Neural cell (in vitro differentiated cells): Measurements from ENCODE around the gene UNCX. TPM values are rescaled to one million over a fixed set of nuclear protein-coding genes. Genes with fewer than 3 reads are reported as not detected.

ENCODE experiments used
- H2AFZ ChIP-seq: fragments of 200-600, 300-800 bp; sonication (generic), shearing (Covaris generic); 2 replicates; pipeline ENCODE4 v1.6.0; 2014; ENCODE audit warnings: low read depth, mild to moderate bottlenecking, antibody characterized with exemption, low read length, moderate library complexity
- H3F3A ChIP-seq: fragments of 200-600 bp; shearing (Covaris generic); 2 replicates; pipeline ENCODE4 v1.6.1; 2016; ENCODE audit warnings: mild to moderate bottlenecking, moderate library complexity, mixed read lengths, antibody characterized with exemption, low read length; ENCODE audit not compliant: insufficient read depth, poor library complexity, severe bottlenecking
- H3K27ac ChIP-seq: fragments of 200-600, 300-800 bp; sonication (generic), shearing (Covaris generic); 2 replicates; pipeline ENCODE4 v1.5.1; 2014; ENCODE audit warnings: mild to moderate bottlenecking, low read length, moderate library complexity
- H3K27me3 ChIP-seq: fragments of 300-800, 200-600 bp; sonication (generic), shearing (Covaris generic); 2 replicates; pipeline ENCODE4 v1.6.0; 2014; ENCODE audit warnings: mild to moderate bottlenecking, low read depth, low read length, moderate library complexity; ENCODE audit not compliant: insufficient read depth
- H3K36me3 ChIP-seq: fragments of 300-800, 200-600 bp; sonication (generic), shearing (Covaris generic); 2 replicates; pipeline ENCODE4 v1.5.1; 2014; ENCODE audit warnings: mild to moderate bottlenecking, antibody characterized with exemption, low read length, moderate library complexity; ENCODE audit not compliant: insufficient read depth
- H3K4me2 ChIP-seq: fragments of 300-800, 200-600 bp; sonication (generic), shearing (Covaris generic); 2 replicates; pipeline ENCODE4 v1.6.0; 2014; ENCODE audit warnings: mild to moderate bottlenecking, low read length
- H3K4me3 ChIP-seq: fragments of 300-800, 200-600 bp; sonication (generic), shearing (Covaris generic); 2 replicates; pipeline ENCODE4 v1.5.1; 2014; ENCODE audit warnings: mild to moderate bottlenecking, low read length, moderate library complexity
- H3K79me2 ChIP-seq: fragments of 200-600 bp; shearing (Covaris generic); replicated peaks from 2 replicates; pipeline ENCODE4 v1.6.0; 2014; ENCODE audit warnings: mild to moderate bottlenecking, low read length, moderate library complexity; ENCODE audit not compliant: insufficient read depth
- H3K9ac ChIP-seq: fragments of 300-800, 200-600 bp; sonication (generic), shearing (Covaris generic); 2 replicates; pipeline ENCODE4 v1.6.1; 2016; ENCODE audit warnings: mild to moderate bottlenecking, low read length, mixed read lengths
- H3K9me2 ChIP-seq: fragments of 200-600 bp; shearing (Covaris generic); 2 replicates; pipeline ENCODE4 v1.6.1; 2016; ENCODE audit warnings: mild to moderate bottlenecking, low read length, mixed read lengths; ENCODE audit not compliant: insufficient read depth
- H3K9me3 ChIP-seq: fragments of 200-600, 300-800 bp; sonication (generic), shearing (Covaris generic); 2 replicates; pipeline ENCODE4 v1.6.1; 2016; ENCODE audit warnings: mild to moderate bottlenecking, mixed run types, low read length, moderate library complexity, mixed read lengths
- H4K20me1 ChIP-seq: fragments of 200-600 bp; shearing (Covaris generic); 2 replicates; pipeline ENCODE4 v1.6.1; 2016; ENCODE audit warnings: mild to moderate bottlenecking, mixed run types; ENCODE audit not compliant: insufficient read depth
- EZH2 ChIP-seq: fragments of 200-600, 300-800 bp; shearing (Covaris generic), sonication (generic); IDR thresholded peaks from 2 replicates; pipeline ENCODE4 v1.6.1; 2014; ENCODE audit warnings: antibody characterized with exemption, low read length, borderline replicate concordance, mild to moderate bottlenecking; ENCODE audit not compliant: insufficient read depth, poor library complexity, severe bottlenecking
- POLR2AphosphoS5 ChIP-seq: IDR thresholded peaks from 2 replicates; pipeline ENCODE4 v1.6.1; 2012
- RAD21 ChIP-seq: fragments of 450-650 bp; conservative IDR thresholded peaks from 2 replicates; pipeline ENCODE4 v1.6.1; 2014; ENCODE audit warnings: antibody characterized with exemption, mild to moderate bottlenecking, moderate library complexity
- SMC3 ChIP-seq: fragments of 450-650 bp; conservative IDR thresholded peaks from 2 replicates; pipeline ENCODE4 v1.6.1; 2014; ENCODE audit warnings: antibody characterized with exemption, mild to moderate bottlenecking, moderate library complexity; ENCODE audit not compliant: poor library complexity
- TAF1 ChIP-seq: IDR thresholded peaks from 2 replicates; pipeline ENCODE4 v1.6.1; 2012; ENCODE audit warnings: low read depth
- polyA plus RNA-seq: library from polyadenylated mRNA; depleted of rRNA; stranded (reverse); fragments of >200 nt; gene quantifications from 2 replicates; pipeline ENCODE4 v1.2.3, GENCODE V29; 2014
- TF ChIP-seq, protein P1 (sequence below): IDR thresholded peaks from 2 replicates; pipeline ENCODE4 v1.6.1; 2012; ENCODE audit warnings: borderline replicate concordance
- TF ChIP-seq, protein P2 (sequence below): fragments of 450-650 bp; IDR thresholded peaks from 2 replicates; pipeline ENCODE4 v1.5.1; 2014; ENCODE audit warnings: antibody characterized with exemption, mild to moderate bottlenecking, moderate library complexity; ENCODE audit not compliant: poor library complexity, severe bottlenecking

UNCX gene
- polyA plus RNA-seq, 1 donor from 2014 or later: 1.6 TPM

DNA sequence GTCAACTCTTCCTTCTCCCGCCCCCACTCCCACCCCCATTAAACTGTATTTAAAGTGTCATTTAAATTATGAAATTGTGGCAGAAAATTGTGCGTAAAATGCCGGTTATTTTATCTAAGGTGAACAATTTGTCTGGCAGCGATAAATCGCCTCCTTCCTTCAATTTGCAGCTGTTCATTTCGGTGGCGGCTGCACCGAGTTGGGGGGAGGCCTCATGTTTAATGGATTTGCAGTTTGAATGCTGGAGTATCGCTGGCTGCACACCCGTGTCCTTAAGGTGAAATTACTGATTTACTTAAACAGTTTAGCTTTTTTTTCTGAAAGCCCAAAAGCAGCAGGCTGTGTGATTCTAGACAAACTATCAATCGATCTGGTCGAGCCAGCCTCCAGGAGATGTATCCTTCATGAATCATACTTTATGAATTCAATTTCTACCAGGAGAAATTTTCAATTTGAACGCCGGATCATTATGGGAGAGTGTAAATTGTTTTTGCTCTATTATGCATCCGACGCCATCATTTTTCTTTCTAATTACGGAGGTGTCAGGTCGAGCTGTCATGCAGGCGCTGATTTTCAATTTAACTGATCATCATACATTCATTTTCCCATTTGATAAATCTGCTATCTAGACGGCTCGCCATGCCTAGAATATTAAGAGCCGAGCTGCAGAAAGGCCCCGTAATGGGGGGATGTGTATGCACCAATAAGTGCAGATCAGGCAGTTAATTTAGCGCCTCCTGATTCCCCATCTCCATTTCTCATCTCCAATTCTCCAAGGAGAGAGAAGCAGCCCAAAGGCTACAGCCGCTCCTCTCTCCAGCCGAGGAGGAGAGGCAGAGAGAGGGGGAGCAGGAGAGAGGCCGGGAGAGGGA, 6.5 kb downstream of the UNCX start:
- Histone ChIP-seq H3K27me3 (peaks cover 92% of the 10 kb centered on the region), H3K79me2 (no peaks in the 10 kb centered on the region), H3K4me2 (no peak overlapping the region), H3K9me2 (no peaks in the 10 kb centered on the region), H3K4me3 (no peak overlapping the region), H3K9me3 (no peaks in the 10 kb centered on the region), H2AFZ (no peak overlapping the region), H3K27ac (no peak overlapping the region), H4K20me1 (no peaks in the 10 kb centered on the region), H3F3A (no peaks in the 10 kb centered on the region), H3K36me3 (no peaks in the 10 kb centered on the region), H3K9ac (no peak overlapping the region)
- TF ChIP-seq EZH2: peak; percentile 57
- TF ChIP-seq POLR2AphosphoS5: peak; percentile 37
- no peak for TF ChIP-seq SMC3

DNA sequence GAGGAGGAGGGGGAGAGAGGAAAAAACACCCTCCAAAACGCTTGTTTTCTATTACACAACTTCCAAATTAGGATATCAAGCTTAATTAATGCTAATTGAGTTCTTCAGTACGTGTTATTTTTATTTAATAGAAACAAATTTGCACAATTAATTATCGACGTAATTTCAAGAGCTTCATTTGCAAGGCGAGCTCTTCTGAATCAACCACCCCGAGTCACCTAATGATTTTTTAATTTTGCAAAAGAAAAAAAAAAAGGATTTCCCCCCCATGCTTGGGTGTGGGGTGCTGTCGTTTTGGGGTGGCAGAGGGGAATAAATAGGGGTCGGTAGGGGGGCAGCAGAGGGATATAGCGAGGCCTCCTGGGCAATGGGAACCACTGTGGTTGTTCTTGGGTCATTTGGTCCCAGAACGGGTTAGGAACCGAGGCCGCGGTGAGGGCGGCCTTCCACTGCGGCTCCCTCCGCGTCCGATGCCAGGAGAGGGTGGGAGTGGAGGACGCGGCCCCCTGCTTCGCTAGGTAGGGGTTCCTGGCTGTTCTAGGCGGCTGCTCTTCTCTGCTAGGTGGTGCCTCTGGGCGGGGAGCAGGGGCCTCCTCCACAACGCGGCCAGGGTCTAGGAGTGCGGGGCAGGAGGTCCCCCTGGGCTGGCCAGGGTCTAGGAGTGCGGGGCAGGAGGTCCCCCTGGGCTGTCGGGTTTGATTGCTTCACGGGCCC, 7.3 kb downstream of the UNCX start:
- no peak overlapping the region for H3K4me2 ChIP-seq
- H3K27ac ChIP-seq: peak overlapping the region; percentile 16
- no peak overlapping the region for H2AFZ ChIP-seq
- H3K79me2 ChIP-seq: no peaks in the 10 kb centered on the region
- H3K9ac ChIP-seq: no peak overlapping the region
- H3K4me3 ChIP-seq: no peak overlapping the region
- no peaks in the 10 kb centered on the region for H3K9me2 ChIP-seq
- no peaks in the 10 kb centered on the region for H4K20me1 ChIP-seq
- H3F3A ChIP-seq: no peaks in the 10 kb centered on the region
- no peaks in the 10 kb centered on the region for H3K9me3 ChIP-seq
- peak; percentile 90 for TF ChIP-seq EZH2
- TF ChIP-seq, protein P1, sequence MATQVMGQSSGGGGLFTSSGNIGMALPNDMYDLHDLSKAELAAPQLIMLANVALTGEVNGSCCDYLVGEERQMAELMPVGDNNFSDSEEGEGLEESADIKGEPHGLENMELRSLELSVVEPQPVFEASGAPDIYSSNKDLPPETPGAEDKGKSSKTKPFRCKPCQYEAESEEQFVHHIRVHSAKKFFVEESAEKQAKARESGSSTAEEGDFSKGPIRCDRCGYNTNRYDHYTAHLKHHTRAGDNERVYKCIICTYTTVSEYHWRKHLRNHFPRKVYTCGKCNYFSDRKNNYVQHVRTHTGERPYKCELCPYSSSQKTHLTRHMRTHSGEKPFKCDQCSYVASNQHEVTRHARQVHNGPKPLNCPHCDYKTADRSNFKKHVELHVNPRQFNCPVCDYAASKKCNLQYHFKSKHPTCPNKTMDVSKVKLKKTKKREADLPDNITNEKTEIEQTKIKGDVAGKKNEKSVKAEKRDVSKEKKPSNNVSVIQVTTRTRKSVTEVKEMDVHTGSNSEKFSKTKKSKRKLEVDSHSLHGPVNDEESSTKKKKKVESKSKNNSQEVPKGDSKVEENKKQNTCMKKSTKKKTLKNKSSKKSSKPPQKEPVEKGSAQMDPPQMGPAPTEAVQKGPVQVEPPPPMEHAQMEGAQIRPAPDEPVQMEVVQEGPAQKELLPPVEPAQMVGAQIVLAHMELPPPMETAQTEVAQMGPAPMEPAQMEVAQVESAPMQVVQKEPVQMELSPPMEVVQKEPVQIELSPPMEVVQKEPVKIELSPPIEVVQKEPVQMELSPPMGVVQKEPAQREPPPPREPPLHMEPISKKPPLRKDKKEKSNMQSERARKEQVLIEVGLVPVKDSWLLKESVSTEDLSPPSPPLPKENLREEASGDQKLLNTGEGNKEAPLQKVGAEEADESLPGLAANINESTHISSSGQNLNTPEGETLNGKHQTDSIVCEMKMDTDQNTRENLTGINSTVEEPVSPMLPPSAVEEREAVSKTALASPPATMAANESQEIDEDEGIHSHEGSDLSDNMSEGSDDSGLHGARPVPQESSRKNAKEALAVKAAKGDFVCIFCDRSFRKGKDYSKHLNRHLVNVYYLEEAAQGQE: no peak
- no peaks in the 10 kb centered on the region for H3K36me3 ChIP-seq
- H3K27me3 ChIP-seq: peaks cover 92% of the 10 kb centered on the region

DNA sequence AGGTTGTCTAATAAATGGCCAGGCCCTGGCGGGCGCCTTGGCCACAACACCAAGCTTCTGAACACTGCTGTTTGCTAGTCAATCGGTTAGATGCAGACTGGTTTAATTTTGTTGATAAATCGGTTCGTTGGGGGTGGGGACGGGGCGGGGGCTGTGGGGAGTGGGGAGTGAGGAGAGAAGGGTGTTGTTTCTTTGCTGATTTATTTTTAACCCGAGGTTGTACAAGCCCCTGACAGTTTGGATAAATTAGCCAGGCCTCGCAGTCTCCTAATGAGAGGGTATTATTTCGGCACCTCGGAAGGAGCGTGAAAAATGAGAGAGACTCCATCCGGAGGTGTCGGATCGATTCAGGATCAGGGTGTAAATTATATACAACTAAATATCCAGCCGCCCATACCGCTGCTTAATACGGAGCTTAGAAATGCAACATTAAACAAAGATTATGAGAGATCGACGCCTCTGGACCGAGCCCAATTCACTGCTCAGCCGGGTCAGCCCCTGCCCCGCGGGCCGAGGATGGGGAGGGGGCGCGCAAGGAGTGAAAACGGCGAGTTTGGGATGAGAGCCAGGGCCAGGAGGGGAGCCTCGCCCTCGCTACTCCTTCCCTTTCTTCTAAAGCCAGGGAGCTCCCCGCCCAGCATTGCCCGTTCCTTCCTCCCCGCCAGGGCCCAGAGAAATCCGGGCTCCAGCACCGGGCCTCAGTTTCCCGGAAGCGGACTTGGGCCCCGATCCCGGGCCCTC, 8.0 kb downstream of the UNCX start:
- H3K4me3 ChIP-seq: no peak overlapping the region
- H4K20me1 ChIP-seq: no peaks in the 10 kb centered on the region
- H3F3A ChIP-seq: no peaks in the 10 kb centered on the region
- no peak overlapping the region for H3K27ac ChIP-seq
- no peak overlapping the region for H3K9ac ChIP-seq
- H2AFZ ChIP-seq: no peak overlapping the region
- TF ChIP-seq POLR2AphosphoS5 (peak; percentile 49), TAF1 (no peak), RAD21 (no peak), EZH2 (peak; percentile 60)
- TF ChIP-seq, protein P2, sequence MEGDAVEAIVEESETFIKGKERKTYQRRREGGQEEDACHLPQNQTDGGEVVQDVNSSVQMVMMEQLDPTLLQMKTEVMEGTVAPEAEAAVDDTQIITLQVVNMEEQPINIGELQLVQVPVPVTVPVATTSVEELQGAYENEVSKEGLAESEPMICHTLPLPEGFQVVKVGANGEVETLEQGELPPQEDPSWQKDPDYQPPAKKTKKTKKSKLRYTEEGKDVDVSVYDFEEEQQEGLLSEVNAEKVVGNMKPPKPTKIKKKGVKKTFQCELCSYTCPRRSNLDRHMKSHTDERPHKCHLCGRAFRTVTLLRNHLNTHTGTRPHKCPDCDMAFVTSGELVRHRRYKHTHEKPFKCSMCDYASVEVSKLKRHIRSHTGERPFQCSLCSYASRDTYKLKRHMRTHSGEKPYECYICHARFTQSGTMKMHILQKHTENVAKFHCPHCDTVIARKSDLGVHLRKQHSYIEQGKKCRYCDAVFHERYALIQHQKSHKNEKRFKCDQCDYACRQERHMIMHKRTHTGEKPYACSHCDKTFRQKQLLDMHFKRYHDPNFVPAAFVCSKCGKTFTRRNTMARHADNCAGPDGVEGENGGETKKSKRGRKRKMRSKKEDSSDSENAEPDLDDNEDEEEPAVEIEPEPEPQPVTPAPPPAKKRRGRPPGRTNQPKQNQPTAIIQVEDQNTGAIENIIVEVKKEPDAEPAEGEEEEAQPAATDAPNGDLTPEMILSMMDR: no peak
- peaks cover 92% of the 10 kb centered on the region for H3K27me3 ChIP-seq
- no peaks in the 10 kb centered on the region for H3K79me2 ChIP-seq
- no peaks in the 10 kb centered on the region for H3K9me2 ChIP-seq
- no peaks in the 10 kb centered on the region for H3K36me3 ChIP-seq
- H3K4me2 ChIP-seq: no peak overlapping the region
- H3K9me3 ChIP-seq: no peaks in the 10 kb centered on the region
